GM12891 (cell line): ENCODE results near the gene KIAA1143.

Experiments used
- POLR2A ChIP-seq: IDR thresholded peaks from 2 replicates; pipeline ENCODE4 v1.6.1; 2011; ENCODE audit warnings: low read depth, low read length, control low read depth
- POLR2AphosphoS5 ChIP-seq: IDR thresholded peaks from 2 replicates; pipeline ENCODE4 v1.6.1; 2011; ENCODE audit warnings: low read depth, low read length, control low read depth
- POU2F2 ChIP-seq: IDR thresholded peaks from 2 replicates; pipeline ENCODE4 v1.6.1; 2011; ENCODE audit warnings: low read depth, mild to moderate bottlenecking, control low read depth, low read length, moderate library complexity
- TAF1 ChIP-seq: IDR thresholded peaks from 2 replicates; pipeline ENCODE4 v1.6.1; 2011; ENCODE audit warnings: low read depth, low read length, control low read depth

DNA sequence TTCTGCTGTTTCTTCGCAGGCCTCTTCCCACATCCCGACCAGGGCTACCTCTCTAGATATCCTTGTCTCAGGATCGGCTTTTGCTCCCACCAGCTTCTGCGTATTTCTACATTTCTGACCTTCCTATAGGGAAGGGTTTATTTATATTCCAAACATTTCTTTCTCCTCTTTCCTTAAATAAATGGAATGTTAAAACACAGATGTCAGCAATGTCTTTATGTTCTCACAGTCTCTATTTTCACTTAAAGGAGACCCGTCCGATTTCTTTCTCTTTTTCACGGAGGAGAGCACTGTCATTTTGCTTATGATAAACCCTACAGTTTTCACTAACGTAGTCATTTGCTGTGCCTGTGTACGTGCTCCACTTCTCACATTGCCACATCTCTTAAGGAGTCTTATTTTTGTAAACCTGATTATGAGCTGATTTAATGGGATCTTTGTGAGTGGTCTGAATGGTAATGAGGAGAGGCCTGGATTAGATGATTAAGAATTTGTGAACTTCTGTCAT, 805 bp upstream of the KIAA1143 start:
- no peak for TF ChIP-seq POLR2A
- TF ChIP-seq POLR2AphosphoS5, result no peak
- TF ChIP-seq TAF1, result no peak
- no peak for TF ChIP-seq POU2F2
